ENCODE measurements around the gene ZNF718.
"Not testable (repeated sequence)": the region's sequence is repeated elsewhere in the genome, so short reads cannot be mapped to it uniquely, and the experiment has no call there.

DNA sequence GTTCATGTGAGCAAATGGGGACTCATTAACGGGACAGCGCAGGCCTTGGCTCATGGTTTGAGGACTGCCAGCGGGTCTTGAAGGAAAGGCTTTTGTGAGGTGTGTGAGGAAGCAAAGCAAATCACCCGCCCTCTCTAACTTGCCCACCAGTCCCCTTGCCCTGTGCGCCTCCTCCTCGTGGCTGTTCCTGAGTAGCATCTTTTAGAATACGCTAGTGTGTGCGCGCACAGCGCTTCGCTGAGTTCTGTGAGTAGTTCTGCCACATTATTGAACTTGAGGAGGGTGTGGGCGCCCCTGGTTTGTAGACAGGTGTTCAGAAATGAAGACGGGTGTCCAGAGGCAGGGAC, 88.9 kb downstream of the ZNF718 start:
- TF ChIP-seq, protein P1, sequence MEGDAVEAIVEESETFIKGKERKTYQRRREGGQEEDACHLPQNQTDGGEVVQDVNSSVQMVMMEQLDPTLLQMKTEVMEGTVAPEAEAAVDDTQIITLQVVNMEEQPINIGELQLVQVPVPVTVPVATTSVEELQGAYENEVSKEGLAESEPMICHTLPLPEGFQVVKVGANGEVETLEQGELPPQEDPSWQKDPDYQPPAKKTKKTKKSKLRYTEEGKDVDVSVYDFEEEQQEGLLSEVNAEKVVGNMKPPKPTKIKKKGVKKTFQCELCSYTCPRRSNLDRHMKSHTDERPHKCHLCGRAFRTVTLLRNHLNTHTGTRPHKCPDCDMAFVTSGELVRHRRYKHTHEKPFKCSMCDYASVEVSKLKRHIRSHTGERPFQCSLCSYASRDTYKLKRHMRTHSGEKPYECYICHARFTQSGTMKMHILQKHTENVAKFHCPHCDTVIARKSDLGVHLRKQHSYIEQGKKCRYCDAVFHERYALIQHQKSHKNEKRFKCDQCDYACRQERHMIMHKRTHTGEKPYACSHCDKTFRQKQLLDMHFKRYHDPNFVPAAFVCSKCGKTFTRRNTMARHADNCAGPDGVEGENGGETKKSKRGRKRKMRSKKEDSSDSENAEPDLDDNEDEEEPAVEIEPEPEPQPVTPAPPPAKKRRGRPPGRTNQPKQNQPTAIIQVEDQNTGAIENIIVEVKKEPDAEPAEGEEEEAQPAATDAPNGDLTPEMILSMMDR (IDR thresholded peaks at IDR 0.05; ENCODE audit: borderline replicate concordance, extremely low read depth, low read length, poor library complexity, severe bottlenecking), result not testable (repeated sequence)
- not testable (repeated sequence) for TF ChIP-seq EZH2 (IDR thresholded peaks at IDR 0.05; ENCODE audit: borderline replicate concordance, low read depth, low read length, severe bottlenecking)

Data from DND-41 (cell line).